GM19193 (cell line): ENCODE results near the gene SLIT3.

Experiments
- POLR2A ChIP-seq: IDR thresholded peaks from 4 replicates; pipeline ENCODE4 v1.6.1; 2011; ENCODE audit not compliant: insufficient read depth, insufficient read length; ENCODE audit errors: extremely low read depth

SLIT3 gene

DNA sequence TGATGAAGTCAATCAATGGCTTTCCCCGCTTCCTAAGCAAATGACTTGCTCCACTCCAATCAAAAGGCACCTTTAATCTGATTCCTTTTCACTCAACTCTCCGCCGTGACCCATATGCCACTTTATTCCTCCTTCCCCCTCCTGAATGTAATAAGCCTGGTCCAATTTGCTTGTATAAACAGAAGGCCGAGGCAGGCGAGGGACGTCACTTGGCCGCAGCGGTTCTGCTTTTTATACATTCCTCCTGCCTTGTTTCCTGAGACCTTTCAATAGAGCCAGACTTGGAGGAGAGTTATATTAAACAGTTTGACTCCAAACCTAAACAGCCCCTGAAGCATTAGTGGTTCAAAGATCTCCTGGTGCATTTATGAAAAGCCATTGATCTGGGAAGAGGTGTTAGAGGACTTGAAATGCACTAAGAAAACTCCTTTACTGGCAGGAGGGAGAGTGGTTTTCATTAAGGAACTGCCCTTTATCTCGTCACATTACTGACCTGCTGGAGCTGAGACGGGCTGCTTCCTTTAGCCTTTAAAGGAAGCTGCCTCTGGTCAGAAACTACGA is 273.4 kb downstream of the SLIT3 start:
- no peak for TF ChIP-seq POLR2A

DNA sequence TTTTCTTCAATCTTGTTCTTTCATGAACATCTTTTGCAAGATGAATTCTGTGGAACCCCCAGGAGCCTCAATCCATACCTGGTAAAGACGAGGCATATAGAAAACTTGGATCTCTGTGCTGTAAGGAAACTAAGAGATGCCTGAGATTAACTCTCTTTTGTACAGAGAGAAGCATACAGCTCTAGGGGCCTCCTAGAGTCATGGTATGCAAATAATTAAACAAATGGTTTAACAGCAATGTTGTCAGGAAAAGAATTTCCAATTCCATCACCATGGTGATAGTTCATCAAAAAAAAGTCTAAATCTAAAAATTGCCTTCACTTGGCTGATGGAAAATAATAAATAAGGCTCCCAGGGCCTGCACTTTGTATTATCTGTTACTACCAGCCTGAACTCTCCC is 275.4 kb downstream of the SLIT3 start:
- TF ChIP-seq POLR2A: no peak

DNA sequence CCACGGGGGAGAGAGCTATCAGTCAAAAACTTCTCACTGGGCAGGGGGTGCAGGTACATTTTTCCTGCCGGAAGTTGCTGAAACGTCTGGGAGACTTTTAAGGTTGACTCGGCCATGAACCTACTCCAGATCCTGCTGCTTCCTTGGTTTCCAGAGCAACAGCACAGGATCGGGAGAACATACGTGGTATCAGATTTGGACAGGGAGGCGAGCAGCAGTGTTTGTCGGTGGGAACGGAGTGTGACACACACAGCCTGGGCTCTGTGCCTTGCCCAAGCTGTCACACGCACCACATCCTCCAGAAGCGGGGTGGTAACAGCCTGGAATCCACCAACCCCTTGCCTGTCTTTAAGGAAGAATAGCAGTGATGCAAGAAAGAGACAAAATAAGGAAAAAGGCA is 276.5 kb downstream of the SLIT3 start:
- no peak for TF ChIP-seq POLR2A

DNA sequence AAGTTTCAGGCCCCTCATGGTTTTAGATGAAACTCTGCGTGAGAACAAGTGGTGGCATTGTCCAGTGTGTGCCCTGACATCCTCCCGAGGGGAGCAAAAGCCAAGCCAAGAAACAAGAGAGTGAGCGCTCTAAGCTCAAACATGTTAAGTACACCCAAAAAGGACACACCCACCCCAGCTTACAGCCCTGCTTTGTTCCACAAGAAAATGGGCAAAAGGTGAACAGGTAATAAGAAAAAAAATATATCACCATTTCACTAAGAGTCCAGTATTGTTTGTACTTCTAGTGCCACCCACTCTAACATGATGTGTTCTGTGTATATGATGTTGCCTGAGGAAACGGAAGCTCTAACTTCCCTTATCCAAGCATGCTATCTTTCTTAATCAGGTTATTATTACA is 278.2 kb downstream of the SLIT3 start:
- TF ChIP-seq POLR2A: no peak

DNA sequence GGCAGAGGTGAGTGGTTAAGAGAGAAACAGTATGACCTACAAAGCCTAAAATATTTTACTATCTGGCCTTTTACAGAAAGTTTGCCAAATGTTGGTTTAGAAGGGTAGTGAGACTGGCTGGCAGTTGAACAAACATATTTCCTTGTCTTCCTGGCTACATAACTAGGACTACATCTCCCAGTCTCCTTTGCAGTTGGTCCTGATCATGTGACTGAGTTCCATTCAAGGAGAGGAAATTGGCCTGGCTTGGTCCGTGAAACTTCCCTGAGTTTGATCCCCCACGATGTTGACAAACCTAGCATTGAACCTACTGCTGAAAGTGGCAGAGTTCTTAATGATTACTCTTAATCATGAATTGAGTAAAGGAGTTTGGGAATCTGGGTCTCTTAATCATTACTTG is 280.8 kb downstream of the SLIT3 start:
- TF ChIP-seq POLR2A: no peak

DNA sequence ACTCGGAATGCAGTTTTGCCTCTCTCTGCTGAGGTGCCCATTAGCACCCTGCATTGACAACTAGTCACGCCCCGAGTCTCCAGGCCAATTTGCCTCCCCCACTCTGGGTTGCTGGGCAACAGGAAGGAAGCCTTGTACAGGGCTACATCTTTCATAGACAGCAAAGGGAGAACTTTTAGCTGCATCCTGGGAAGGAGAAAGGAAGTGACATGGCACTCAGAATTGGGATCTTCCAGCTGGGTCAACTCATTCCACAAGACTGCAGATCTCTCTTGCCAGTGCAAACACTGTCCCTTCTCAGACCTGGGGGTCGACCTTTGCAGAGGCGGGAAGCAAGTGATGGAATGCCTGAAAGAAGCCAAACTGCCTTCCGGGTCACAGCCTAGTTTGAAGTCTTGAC is 282.0 kb downstream of the SLIT3 start:
- TF ChIP-seq POLR2A: no peak

DNA sequence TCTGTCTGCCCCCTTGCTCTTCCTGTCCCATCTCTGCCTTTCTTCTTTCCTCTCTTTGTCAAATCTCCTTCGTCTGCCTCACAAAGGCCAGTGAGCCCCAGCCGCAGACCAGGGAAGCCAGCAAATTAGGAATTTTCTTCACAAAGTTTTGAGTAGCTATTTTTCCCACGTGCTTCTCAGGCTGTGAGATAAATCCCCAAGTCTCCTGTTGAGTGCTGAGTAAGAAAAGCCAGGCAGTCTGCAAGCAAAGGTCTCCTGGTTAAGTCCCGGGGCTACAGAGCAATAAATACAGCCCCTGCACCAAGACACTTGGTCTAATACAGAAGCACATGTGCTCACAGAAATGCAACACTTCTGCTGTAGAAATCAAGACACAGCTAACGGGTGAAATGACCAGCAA is 284.9 kb downstream of the SLIT3 start:
- no peak for TF ChIP-seq POLR2A

DNA sequence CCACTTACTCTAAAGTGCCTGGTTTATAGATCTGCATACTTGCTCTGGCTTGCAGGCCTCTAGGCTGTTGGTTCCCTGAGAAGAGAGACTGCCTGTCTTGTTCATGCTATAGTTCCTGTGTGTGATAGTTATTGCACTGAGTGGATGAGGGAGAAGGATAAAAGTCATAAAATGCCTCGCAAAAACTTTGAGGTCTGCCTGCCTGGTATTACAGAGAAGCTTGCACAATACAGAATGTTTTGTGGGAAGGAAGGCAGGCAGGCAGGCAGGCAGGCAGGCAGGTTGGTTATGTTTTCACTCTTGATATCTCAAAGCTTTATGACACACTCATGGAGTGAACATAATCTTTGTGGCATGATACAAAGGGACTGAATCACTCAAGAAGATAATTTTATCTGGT is 287.1 kb downstream of the SLIT3 start:
- TF ChIP-seq POLR2A: no peak

DNA sequence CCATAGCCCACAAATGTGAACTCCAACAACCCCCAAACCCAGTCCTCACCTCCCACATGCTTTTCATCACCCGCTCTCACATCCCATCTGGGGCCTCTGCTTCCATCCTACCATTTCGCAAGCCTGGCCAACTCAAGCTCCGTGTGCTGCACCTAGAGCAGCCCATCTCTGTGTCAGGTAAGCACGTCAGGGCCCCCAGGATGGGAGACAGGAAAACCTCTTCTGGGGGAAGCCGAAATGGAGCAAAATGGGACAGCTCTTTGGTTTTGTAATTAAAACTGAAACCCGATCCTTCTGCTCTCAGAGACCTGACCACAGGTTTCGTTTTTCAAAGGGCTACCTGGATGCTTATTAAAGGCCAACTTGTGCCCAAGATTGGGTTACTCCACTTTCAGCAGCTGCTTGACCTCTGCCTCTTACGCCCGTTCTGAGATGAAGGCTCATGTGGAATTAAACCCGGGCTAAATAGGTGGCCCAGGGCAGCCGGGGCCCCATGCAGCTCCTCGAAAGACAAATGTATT is 287.7 kb downstream of the SLIT3 start:
- no peak for TF ChIP-seq POLR2A

DNA sequence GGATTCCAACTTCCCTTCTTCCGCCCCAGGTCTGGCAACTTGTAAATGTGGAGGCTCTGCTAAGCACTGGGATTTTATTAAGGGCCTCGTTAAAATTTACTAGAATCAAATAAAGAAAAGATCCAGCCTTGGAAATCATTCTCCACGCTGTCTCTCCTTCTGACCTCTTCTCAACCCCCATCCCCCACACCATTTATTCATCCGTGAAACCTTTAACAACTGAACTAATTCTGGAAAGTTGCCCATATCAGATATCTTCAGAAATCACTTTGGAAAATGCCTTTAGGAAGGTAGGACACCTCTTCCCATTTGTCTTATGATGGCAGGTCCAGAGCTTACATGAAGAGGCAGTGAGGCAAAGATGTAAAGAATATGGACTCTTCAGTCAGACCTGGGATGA is 288.5 kb downstream of the SLIT3 start:
- TF ChIP-seq POLR2A: no peak

DNA sequence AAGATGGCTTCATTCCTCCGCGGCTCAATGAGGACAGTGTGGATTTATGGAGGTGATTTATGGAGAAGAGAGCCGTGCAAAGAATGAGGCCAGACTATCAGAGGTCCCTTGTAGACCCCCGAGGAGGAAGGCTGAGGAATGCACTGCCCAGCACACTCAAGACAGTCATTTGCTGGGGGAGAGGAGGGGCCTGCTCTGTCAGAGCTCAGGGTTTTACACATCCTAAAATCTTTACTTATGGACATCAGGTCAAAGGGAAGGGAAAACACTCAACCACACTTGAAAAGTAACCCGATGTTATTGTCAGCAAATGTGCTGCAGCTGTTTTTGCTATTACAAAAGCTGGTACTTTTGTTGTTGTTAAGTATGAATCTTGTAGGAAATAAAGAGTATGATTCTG is 289.5 kb downstream of the SLIT3 start:
- TF ChIP-seq POLR2A: no peak

DNA sequence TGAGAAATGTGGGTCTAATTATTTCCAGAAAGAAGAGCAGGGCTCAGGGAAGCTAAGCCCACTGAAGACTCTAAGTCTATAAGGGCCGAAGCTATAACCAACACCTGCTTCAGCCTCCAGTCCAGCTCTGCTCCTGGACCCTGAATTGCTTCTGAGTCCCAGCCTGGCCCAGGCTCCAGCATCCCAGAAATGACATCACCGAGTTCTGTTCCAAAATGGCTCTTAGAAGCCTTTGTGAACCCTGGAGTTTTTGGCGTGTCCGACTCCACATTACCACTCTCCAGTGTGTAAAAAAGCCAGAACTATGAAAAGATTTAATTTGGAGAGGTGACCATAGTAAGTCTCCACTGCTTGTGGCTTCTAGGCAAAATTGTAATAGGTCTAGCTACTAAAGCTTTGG is 289.9 kb downstream of the SLIT3 start:
- TF ChIP-seq POLR2A: no peak

DNA sequence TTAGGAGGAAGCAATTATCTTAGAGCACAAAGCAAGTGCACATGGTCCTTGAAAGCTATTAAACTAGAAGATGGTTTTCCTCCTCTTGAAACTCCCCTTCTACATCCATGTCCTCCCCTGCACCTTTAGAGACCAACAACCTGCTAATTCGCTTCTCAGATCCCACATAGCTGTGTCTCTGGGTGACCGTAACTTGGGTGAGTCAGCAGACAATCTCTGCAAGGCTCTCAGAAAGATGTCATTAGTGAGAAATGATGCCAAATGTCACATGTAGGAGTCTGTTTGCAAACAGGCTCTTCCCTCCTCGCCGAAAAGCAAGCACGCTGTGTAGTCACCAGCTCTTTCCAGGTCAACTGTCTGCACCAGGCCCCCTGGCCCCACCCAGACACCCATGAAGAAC is 291.8 kb downstream of the SLIT3 start:
- no peak for TF ChIP-seq POLR2A

DNA sequence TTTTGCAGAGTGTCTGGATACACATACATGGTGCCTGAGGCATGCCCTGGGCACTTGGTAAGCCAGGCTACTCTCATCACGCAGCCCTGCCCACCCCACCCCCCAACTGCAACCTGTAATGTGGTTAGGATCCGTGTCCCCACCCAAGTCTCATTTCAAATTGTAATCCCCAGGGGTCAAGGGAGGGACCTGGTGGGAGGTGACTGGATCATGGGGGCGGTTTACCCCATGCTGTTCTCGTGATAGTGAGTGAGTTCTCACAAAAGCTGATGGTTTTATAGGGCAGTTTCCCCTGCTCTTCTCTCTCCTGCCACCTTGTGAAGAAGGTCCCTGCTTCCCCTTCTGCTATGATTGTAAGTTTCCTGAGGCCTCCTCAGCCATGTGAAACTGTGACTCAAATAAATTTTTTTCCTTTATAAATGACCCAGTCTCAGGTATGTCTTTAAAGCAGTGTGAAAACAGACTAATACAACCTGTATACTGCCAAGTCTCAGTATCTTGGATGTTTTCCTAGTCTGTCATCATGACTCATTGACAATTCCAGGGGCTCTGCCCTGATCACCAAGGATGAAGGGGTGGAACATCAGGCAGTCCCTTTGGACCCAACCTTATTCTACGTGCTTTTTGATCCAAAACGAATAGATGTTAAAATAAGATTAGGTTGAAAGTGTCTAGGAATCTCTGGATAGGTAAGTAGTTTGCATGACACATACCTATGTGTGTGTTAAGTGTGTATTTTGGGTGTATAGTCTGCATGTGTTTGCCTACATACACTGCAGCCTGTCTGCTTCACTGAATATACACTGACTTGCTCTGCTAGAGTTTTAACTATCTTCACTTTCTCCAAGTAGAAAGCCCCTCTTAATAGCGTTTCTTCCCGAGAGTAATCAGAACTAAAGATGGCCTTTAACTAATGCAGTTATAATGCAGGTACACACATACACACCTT is 293.8 kb downstream of the SLIT3 start:
- no peak for TF ChIP-seq POLR2A

DNA sequence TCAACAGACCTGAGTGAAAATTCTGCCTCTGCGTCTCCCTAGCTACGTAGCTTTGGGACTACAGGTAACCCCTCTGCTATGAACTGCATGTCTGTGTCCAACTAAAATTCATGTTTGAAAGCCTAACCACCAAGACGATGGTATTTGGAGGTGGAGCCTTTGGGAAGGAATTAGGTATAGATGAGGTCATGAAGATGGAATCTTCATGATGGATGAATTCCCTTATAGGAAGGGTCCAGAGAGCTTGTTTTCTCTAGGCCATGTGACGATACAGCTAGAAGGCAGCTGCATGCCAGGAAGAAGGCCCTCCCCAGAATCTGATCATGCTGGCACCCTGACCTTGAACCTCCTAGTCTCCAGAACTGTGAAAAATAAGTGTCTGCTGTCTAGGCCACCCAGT is 296.4 kb downstream of the SLIT3 start:
- TF ChIP-seq POLR2A: no peak

DNA sequence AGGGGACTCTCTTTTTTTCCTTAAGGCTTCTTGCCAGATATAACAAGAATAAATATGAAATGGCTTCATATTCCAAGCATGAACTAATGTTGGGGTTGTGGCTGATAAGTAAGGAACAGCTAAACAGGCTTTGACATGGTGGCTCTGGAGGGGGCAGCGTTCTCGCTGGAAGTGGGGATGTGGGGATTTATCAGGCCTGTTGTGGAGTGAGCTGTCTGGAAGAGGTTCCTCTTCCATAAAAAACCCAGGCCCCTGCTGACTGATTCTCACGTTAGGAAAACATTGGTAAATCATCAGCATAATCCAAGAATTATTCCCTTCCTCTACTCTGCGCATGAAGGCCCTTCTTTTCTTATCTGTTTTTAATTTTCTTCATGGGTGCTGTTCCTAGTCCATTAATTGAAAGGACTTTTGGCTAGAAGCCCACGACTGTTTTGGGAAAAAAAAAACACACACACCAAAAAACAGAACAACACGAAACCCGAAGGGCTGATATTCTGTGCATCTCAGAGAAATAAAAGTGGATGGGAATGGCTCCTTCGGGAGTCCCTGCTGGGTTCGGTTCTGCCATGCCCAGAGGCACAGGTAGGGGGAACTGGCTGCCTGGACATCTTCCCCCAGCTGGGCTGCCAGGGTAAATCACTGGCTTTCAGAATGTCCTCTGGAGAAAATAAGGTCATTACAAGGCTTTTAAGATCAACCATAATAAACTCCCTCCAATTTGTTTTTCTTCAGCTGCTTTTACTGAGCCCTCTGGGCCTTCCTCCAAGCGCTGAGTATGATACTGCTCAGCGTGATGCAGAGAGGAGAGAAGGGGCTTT is 297.0 kb downstream of the SLIT3 start:
- no peak for TF ChIP-seq POLR2A

DNA sequence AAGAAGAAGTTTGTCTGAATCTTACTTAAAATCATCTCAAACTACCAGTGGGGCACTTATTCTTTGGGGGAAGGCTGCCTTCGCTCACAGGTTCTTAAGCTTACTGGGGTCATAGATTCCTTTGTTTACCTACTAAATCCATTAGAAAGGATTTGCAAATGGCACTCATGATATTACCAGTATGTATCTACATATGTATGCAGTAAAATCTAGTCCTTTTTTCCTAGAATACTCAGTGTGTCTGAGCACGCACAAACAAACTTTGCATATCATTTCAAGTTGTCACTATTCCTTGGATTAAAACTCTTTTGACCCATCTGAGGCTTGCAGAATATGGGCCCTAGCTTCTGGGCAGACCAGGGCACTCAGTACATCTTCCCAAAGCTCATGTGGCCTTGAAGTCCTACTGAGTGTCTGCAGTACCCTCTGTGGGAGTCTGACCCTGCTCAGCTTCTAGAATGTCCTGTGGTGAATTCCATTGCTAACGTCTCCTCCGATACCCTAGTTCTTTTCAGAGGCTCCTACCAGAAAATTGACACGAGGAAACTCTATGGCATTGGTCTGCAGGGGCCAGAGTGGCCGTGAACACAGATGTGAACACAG is 297.9 kb downstream of the SLIT3 start:
- no peak for TF ChIP-seq POLR2A
